HG02852 (cell line): Measurements from ENCODE around the gene FMC1.
A peak's percentile ranks its signal among the peaks of the same experiment; 100 is the strongest.
"Not testable (repeated sequence)": the region's sequence is repeated elsewhere in the genome, so short reads cannot be mapped to it uniquely, and the experiment has no call there.

Source experiments
- ATAC-seq: cut with Tn5 transposase; IDR thresholded peaks from one replicate; pipeline ENCODE4 v1.9.1; 2021; ENCODE audit warnings: mild to moderate bottlenecking, moderate library complexity; ENCODE audit not compliant: unreplicated experiment

Gene FMC1, protein sequence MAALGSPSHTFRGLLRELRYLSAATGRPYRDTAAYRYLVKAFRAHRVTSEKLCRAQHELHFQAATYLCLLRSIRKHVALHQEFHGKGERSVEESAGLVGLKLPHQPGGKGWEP

DNA sequence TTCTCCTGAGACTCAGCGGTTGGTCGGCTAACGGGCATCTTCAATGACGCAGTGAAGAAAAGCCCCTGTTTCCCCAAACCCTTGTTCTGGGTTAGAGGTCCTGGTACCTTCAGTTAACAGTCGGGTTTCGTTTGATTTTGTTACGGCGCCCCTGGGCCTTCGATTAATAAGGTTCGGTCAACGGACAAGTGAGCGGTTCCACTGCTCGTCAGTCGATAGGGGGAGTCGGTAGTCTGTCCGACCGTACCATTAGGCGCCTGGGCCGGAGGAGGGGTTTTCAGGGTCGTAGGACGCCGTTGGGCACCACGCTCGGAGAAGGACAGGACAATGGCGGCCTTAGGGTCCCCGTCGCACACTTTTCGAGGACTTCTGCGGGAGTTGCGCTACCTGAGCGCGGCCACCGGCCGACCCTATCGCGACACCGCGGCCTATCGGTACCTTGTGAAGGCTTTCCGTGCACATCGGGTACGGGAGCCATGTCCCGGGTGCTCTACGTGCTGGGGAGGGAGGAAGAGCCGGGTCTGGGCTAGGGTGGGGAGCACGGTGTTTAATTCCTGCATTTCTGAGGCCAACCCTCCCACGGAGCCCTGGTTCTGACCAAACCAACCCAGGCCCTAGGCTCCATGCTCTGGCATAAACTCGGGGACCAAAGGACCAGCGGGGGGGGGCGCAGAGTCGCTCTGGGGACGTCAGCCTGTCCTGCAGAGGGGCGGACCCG lies at the start of gene FMC1:
TSS of gene FMC1 (plus strand) at position 280 of the 718 bp plus-strand sequence. CDS start at position 328, 48 bp downstream.
- peak; percentile 59 for ATAC-seq

DNA sequence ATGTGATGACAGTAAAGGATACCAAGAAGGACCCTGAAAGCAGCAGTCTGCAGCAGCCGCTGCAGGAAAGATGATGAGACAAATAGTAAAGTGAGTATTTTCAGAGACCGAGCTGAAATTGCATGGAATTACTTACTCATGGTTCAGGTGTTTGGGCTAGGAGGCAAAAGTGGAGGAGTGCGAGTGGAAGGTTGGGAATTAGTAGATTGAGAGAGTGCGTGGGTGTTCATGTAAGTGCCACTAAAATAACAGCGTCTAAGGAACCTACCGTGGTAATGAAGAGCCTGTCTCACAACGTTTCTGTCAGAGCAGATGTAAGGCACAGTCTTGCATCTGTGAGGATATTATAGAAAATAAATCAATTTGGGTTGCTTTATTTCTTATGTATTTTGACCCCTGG lies 48.3 kb upstream of the FMC1 start:
- no peak for ATAC-seq

DNA sequence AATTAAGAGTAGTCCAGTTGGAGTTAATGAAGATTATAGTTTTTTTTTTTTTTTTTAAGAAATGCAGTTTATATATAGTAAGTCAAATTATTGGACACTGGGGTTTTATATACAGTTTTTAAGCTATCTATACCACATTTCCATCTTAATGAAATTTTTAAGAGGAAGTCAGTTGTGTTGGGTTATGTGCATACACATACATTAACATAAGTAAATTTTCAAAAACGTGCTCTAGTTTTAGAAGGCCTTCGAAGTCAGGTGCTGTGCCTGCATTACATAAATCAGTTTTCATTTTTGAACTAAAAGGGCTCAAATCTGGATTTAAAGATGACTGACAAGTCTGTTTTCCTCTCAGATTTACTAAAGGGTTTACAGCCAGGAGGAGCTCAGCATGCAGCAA lies 47.6 kb upstream of the FMC1 start:
- ATAC-seq, result no peak

DNA sequence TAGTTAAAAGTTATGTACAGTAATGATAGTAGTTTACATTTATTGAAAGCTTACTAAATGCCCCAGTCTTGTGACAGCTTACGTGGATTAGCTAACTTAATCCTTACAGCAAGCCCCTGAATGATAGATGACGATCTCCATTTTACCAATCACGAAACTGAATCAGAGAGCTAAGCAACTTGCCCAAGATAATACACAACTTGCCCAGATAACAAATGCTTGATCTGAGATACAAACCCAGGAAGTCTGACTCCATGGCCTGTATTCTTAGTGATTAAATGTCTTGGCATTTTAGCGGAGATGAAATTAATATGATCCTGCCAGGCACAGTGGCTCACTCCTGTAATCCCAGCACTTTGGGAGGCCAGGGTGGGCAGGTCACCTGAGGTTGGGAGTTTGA lies 46.9 kb upstream of the FMC1 start:
- ATAC-seq, result no peak

DNA sequence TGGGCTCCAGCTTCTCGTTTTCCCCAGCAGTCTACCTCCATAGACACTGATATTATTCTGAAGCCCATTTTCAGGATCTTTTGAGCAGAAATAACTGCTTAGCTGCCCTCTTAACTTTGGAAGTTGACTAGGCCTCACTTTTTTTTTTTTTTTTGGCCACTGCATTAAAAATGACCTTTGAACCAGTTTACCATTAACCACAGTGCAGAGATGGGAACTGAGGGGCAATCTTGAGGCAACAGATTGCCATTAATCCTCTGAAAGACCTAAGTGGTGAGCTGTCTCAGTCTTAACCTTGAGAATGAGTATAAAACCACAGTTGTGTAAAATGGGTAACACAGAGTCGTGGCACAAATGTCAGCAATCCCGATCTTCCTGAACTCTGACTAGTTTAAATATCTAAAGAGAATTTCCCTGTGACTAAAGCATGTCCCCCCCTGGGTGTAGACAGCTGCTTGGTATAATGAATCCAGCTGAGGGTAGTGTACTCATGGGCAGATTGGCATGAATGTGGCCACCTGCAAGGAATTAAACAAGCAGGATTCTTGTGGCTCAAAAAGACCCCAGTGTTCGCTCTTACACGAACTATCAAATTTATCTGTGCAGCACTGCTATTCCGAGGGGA lies 46.1 kb upstream of the FMC1 start:
- ATAC-seq, result no peak

DNA sequence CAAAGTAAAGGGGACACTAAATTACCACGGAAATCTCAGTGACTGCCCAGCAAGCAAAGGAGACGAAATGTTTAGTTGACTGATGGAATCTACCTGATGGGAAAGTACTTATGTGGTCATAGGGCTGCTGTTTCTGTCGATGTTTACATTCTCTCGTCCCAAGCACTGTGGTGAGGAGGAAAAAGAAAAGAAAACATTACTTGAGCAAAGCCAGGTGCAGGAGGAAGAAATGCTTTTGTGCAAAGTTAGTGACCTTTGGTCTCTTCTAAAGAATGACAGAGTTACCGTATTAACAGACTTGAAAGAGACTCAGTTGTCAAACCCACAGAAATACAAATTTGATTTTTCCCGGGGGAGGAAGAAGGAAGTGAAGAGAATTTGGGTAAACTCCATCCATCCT lies 43.3 kb upstream of the FMC1 start:
- ATAC-seq, result no peak

DNA sequence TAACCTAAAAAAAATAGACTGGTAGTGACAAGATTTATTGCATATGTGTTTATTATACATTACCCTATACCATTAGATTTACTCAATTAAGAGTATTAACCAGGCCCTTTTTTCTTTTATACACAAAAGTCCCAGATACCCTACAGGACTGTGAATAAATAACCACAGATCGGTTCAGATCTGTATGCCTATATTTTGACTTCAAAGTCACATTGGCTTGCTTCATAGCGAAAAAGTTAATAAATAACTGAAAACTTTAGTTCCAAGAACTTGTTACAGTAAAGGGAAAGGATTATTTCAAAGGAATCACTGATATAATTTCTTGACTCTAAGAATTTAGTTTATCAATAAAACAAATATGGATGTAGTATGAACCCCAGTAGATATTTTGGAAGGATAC lies 41.8 kb upstream of the FMC1 start:
- no peak for ATAC-seq

DNA sequence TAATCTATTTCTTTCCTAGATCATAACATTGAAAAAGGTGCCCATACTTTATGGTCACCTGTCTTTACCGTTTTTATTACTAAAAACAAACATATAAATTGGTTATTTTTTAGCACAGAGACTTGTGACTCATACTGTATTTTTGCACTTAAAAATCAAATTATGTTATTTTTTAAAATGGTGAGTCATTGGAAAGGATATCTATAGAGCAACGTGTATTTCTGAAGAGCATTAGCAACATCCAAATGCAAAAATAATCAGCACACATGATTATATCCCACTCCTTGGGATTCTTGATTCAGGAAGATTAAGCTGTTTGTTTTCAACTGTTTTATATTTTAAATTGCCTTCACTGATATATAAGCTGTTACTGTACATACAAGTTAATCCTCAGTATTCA lies 40.7 kb upstream of the FMC1 start:
- no peak for ATAC-seq

DNA sequence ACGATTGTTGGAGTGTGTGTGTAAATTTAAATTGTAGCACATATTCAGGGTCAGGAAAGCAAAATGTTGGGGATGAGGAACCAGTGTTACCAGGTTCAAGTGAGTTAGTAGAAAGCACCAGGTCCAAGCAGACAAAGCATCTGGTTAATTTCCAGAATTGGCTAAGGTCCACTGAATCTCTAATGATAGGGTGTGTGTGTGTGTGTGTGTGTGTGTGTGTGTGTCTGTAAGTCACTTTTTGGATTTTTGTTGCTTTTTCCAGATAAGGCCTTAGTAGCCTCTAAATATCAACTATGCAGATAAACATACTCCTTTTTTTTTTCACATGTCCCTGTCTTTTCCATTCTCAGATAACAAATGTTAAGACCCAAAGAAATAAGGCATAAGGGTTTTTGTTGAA lies 36.6 kb upstream of the FMC1 start:
- ATAC-seq, result no peak

DNA sequence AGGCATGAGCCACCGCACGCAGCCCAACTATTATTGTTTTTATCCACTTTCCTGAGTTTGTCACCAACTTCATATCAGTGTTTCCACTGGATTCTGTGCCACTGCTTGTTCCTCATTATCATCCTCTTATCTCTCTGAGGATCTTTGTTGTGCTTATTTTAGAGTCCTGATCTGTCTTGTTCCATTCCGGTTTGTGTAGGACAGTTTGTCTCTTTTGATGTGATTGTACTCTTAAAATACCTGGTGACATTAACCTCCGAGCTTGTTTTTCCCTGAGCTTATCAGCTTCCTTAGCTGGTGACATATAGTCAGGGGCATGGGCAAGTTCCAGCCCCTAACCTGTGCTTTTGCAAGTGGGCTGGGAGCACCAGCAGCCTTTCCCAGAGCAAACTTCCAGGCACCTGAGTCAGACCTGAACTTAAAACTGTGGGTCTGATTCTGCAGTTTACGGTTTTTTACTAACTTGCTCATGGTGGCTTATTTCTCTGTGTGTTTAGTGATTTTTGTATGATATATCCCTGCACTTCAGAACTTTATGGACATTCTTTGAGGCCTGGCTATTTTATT lies 23.1 kb upstream of the FMC1 start:
- ATAC-seq, result no peak

DNA sequence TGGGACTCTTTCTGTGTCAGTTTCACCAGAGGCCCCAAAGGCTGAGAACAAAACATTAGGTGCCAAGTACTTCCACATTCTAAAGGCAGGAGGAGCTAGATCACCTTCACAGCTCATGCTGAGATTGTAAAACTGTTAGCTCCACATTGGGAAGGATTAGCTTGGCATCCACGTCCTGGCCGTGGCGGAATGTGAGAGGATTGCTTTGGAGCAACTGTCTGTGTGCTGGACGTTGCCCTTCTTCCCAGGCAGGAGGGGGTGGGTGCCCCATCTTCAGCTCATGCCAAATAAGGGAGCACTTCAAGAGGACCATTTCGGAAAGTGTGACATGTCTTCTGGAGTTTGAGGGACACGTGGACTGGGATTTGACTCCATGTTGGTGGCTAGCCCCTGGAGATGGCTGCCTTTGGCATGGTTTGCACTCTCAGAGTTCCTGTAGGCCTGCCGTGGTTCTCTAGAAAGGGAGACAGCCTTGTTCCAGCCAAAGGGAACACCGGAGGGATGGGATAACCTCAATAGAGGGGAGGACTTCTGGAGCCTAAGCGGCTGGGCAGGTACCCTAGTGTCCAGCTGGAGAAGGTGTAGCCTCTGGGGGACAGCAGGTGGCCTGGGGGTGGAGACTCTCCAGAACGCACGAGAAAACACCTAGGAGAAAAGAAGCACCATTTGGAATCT lies 19.9 kb upstream of the FMC1 start:
- ATAC-seq, result no peak

DNA sequence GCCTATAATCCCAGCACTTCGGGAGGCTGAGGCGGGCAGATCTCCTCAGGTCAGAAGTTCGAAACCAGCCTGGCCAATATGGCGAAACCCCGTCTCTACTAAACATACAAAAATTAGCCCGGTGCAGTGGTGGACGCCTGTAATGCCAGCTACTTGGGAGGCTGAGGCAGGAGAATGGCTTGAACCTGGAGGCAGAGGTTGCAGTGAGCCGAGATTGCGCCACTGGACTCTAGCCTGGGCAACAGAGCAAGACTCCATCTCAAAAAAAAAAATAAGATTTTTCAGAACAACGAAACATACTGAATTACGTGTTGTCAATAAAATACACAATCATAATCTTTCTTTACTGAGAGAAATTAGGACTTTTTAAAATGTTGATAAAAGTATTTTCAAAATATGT lies 16.4 kb upstream of the FMC1 start:
- not testable (repeated sequence) for ATAC-seq

DNA sequence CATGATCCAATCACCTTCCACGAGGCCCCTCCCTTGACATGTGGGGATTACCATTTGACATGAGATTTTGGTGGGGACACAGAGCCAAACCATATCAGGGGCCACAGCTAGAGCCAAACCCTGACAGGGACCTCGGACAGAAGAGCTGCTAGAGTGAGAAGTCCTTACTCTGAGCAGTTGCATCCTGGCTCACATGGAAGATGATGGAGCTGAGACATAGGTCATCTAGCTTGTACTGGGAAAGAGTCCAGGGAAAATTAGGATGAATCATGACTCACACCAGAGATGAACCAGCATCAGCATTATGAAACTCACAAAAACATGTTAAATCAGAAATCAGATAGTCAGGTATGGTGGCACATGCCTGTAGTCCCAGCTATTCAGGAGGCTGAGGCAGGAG lies 12.8 kb upstream of the FMC1 start:
- ATAC-seq, result no peak

DNA sequence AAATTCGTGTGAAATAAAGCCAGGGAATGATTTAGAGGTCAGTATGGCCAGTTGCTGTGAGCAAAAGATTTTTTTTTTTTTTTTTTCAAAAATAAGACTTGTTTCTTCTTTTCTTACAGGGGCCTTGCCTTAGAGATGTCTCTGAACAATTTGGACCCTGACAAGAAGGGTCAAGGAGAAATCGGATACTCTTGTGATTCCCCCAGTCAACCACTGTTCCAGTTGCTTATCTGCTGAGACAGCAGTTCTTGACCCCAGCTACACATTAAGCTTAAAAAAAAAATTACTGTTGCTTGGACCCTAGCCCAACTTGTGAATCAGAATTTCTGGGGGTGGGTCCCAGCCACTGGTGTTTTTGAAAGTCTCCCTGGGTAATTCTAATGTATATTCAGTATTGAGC lies 12.0 kb upstream of the FMC1 start:
- no peak for ATAC-seq

DNA sequence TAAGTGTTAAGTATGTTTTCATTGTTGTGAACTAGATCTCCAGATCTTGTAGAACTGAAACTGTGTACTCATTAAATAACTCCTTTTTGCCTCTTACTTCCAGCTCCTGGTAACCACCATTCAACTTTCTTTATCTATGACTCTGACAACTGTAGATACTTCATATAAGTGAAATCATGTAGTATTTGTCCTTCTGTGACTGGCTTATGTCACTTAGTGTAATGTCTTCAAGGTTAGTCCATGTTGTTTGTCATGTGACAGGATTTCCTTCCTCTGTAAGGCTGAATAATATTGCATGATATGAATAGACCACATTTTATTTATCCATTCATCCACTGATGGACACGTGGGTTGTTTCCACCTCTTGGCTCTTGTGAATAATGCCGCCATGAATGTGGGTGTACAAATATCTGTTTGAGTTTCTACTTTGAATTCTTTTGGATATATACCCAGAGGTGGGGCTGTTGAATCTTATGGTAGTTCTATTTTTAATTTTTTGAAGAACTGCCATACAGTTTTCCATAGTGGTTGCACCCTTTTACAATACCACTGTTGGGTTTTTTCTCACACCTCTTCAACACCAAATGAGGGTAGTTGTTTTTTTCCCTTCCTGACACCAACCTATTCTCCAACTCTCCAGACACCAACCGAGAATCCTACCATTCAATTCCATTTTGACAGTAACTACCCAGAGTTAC lies 10.7 kb upstream of the FMC1 start:
- ATAC-seq, result no peak

DNA sequence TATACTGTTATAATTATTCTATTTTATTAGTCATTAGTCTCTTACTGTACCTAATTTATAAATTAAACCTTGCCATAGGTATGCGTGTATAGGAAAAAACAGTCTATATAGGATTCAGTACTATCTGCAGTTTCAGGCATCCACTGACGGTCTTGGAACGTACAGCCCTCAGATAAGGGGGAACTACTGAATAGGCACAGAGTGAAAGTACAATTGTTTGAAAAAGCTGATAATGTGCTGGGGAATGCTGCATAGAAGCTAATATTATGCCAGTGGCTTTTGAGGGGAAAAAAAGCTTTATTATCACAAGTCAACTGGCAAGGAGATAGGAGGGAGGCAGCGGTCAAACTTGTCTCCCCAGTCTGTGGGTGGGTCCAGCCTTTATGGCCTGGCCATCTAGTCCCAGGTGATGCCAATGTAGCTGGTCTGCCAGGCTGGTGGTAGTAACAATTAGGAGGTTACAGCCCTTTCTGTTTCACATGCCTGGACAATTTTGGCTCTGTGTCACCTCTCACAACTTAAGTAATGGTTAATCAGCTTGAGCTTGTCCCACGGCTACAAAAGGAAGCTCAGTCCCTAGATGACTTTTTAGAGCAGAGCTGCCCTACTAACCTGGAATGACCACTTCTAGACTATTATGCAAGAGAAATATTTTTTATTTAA lies 8.3 kb upstream of the FMC1 start:
- no peak for ATAC-seq

DNA sequence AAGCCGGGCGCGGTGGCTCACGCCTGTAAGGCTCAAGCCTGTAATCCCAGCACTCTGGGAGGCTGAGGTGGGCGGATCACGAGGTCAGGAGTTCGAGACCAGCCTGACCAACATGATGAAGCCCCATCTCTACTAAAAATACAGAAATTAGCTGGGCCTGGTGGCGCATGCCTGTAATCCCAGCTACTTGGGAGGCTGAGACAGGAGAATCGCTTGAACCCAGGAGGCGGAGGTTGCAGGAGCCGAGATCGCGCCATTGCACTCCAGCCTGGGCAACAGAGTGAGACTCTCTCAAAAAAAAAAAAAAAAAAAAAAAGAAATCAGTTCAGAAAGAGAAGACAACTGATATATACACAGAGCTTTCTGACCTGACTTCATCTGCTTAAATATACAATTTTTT lies 7.7 kb upstream of the FMC1 start:
- not testable (repeated sequence) for ATAC-seq

DNA sequence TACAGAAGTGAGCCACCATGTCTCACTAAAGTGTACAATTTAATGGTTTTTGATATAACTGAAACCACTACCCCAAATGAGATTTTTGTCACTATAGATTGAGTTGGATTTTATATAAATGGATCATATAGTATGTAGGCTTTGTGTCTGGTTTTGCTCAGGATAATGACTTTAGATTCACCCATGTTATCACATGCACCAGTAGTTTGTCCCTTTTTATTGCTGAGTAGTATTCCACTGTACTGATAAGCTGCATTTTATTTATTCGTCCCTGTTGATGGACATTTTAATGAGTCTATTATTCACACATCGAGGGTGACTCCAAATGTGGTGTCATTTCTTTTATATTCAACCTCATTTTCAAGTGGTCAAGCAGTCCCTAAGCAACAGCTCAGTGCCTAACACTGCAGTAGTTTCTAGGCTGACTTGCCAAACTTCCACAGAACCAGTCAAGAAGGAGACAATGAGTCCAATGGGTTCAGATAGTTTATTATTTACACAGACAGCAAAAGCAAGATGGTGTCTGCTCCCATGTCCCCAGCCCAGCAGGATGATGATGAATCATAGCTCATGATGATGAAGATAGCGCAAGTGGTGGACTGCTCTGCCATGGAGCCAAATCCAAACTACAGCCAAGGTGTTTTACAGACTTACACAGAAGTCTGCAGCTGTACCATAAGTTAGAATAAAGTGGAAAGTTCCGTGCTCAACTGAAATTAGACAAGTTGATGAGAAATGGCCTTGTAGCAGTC lies 6.6 kb upstream of the FMC1 start:
- no peak for ATAC-seq

DNA sequence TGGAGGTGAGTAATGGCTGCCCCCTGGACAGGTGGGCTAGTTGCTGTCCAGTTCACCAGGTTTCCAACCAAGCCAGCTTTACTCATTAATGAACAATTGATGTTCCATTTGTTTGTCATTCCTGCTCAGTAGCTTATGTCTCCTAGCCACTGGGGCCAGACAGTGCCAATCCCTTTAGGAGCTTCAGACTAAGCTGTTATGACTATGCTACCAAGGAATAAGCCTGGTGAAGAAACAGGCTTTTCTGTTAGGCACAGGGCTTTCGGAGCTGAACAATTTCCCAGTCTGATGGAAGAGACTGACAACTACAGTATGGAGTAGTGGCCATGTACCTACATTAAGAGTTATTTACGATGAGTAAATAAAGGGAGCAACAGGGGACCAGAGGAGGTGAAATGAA lies 2.1 kb upstream of the FMC1 start:
- ATAC-seq, result no peak

DNA sequence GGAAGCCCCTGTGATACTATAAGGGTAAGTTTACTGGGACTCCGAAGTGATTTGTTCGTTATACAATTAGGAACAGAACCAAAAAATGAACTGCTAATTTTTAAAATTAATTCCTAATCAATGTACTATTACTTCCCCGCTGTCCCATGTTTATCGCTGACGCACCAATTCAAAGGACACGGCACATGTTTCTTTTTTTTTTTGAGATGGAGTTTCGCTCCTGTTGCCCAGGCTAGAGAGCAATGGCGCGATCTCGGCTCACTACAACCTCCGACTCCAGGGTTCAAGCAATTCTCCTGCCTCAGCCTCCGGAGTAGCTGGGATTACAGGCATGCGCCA lies 1.5 kb upstream of the FMC1 start:
- ATAC-seq, result no peak
